Middle frontal gyrus (tissue), 1 donor: ENCODE results near the gene ALG12.

ENCODE experiments used
- DNase-seq: peaks from one replicate; pipeline ENCODE4 v3.0.0-alpha.2; 2015; ENCODE audit warnings: low spot score; ENCODE audit errors: extremely low spot score

Gene ALG12

GRCh38 chr22:49889071-49889470 is 29.2 kb downstream of the ALG12 start:
- no peak for DNase-seq

- DNase-seq: no peak
Observed at GRCh38 chr22:49887702-49888101, 30.5 kb downstream of the ALG12 start.

DNA sequence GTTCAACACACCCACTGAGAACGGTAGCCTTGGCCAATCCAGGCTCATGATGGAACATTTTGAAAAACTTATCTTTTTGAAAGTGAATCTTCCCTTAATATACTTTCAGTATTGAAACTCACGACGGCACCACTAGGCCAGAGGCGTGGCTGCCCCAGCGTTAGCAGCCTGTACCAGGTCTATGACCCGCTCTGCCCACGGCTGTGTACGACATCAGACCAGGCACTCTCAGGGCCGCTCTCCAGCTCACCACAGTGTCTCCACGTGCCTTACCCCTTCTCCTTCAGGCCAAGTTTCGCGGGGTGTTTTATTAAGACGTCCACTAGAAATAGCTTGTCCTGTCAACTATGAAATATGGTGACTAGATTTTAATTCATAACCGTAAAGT is 31.2 kb downstream of the ALG12 start:
- no peak for DNase-seq

DNA sequence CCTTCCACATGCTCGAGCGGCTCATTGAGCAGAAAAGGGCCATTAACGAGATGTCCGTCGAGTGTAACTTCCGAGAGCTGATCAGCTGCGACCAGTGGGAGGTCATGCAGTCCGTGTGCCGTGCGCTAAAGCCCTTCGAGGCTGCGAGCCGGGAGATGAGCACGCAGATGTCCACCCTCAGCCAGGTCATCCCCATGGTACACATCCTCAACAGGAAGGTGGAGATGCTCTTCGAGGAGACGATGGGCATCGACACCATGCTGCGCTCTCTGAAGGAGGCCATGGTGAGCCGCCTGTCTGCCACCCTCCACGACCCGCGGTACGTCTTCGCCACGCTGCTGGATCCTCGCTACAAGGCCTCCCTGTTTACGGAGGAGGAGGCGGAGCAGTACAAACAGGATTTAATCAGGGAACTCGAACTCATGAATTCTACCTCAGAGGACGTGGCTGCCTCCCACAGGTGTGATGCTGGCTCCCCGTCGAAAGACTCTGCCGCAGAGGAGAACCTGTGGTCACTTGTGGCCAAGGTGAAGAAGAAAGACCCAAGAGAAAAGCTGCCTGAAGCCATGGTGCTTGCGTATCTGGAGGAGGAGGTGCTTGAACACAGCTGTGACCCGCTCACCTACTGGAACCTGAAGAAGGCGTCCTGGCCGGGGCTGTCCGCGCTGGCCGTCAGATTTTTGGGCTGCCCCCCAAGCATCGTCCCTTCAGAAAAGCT is 31.7 kb downstream of the ALG12 start:
- no peak for DNase-seq

DNA sequence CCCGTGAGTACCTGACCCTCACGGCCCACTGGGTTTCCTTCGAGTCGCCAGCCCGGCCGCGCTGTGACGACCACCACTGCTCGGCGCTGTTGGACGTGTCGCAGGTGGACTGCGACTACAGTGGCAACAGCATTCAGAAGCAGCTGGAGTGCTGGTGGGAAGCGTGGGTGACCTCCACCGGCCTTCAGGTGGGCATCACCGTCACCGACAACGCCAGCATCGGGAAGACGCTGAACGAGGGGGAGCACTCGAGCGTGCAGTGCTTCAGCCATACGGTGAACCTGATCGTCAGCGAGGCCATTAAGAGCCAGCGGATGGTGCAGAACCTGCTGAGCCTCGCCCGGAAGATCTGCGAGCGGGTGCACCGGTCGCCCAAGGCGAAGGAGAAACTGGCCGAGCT is 32.4 kb downstream of the ALG12 start:
- no peak for DNase-seq

GRCh38 chr22:49885281-49885680 is 33.0 kb downstream of the ALG12 start:
- DNase-seq: no peak

DNA sequence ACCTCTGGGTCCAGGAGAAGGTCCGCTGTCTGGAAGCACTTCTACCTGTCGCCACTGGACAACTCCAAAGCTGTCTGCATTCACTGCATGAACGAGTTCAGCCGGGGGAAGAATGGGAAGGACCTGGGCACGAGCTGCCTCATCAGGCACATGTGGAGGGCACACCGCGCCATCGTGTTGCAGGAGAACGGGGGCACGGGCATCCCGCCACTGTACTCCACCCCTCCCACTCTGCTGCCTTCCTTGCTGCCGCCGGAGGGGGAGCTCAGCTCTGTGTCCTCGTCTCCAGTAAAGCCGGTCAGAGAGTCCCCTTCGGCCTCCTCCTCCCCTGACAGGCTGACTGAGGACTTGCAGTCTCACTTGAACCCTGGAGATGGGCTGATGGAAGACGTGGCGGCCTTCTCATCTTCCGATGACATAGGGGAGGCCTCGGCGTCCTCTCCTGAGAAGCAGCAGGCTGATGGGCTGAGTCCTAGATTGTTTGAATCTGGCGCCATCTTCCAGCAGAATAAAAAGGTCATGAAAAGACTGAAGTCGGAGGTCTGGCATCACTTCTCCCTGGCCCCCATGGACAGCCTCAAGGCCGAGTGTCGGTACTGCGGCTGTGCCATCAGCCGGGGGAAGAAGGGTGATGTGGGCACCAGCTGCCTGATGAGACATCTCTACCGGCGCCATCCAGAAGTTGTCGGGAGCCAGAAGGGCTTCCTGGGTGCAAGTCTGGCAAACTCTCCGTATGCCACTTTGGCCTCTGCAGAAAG is 33.6 kb downstream of the ALG12 start:
- no peak for DNase-seq

DNA sequence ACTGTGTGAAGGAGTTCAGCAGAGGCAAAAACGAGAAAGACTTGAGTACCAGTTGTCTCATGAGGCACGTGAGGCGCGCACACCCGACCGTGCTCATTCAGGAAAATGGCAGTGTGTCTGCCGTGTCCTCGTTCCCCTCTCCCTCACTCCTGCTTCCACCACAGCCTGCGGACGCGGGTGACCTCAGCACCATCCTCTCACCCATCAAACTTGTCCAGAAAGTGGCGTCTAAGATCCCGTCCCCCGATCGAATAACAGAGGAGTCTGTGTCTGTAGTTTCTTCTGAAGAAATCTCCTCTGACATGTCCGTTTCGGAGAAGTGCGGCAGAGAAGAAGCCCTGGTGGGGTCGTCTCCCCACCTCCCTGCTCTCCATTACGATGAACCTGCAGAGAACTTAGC is 34.2 kb downstream of the ALG12 start:
- DNase-seq: no peak

DNA sequence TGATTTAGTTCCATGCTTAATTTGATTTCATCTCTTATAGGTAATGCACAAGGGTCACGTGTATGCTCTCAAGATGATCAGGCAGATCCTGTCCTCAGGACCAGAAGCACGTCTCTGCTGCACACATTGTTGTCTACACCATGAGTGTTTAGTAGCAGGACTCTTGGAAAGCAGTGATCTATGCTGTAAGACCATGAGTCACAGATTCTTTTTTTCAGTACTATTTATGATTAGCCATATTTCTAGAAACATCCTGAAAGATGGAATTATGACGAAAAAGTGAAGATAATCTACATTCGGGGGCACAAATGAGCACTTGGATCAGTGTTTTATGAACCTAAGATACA is 35.0 kb downstream of the ALG12 start:
- DNase-seq: no peak

- no peak for DNase-seq
Observed at GRCh38 chr22:49882519-49883293, 35.5 kb downstream of the ALG12 start.

DNA sequence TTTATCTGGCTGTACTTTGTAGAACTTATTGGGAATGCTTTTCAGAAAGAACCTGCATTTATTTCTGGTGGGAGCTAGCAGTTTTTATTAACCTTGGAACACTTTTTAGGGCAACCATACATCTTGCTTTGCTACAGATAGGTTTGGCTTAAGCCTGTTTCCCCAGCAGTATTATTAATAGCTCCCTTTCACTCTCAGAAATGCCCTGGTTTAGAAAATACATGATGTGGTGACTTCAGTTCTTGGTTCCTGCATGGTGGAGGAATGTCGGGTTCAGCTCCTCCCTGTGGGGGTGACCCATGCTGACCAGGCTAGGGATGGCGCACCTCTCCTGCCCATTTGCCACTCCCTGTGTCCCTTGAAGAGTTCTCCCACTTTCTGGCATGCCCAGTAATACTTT is 36.4 kb downstream of the ALG12 start:
- DNase-seq: no peak

GRCh38 chr22:49880281-49880680 is 38.0 kb downstream of the ALG12 start:
- no peak for DNase-seq

GRCh38 chr22:49879871-49880270 is 38.4 kb downstream of the ALG12 start:
- no peak for DNase-seq

DNA sequence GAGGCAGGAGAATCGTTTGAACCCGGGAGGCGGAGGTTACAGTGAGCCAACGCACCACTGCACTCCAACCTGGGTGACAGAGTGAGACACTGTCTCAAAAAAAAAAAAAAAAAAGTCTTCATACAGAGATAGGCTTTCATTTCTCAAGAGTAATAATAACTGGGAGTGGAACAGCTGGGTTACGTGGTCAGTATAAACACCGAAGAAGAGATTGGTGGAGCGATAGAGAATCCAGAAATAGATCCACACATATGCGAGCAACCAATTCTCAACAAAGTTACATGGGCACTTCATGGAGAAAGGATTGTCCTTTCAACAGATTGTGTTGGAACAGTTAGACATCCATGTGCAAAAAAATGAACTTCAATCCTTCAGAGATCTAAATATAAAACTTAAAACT is 40.0 kb downstream of the ALG12 start:
- no peak for DNase-seq

GRCh38 chr22:49877642-49878041 is 40.6 kb downstream of the ALG12 start:
- no peak for DNase-seq

DNA sequence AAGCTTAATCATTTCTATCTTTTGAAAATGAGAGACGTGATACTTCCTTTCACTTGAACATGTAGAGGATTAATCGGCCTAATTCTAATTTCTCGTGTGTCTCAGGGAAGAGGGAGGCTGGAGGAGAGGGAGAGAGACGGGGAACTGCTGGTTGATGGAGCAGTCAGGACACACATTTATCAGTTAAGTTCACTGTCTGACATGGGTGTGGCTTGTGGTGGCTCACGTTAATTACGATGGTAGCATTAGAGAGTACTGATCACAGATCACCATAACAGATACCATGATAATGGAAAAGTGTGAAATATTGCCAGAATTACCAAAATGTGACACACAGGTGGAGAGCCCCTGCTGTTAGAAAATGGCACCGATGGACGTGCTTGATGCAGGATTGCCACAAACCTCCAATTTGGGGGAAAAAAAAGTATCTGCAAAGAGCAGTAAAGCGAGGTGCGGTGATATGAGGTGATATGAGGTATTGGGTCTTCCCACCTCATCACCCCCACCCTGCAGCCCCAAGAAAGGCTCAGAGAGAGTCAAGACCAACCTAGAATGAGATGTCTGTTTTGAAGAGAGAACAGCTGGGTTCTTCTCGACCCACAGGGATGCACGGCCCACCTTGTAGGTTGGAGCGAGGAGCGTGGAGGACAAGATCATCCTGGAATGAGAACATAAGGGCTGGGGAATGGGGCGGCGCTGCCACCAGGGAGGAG is 44.9 kb downstream of the ALG12 start:
- no peak for DNase-seq

GRCh38 chr22:49872347-49872746 is 45.9 kb downstream of the ALG12 start:
- DNase-seq: no peak

DNA sequence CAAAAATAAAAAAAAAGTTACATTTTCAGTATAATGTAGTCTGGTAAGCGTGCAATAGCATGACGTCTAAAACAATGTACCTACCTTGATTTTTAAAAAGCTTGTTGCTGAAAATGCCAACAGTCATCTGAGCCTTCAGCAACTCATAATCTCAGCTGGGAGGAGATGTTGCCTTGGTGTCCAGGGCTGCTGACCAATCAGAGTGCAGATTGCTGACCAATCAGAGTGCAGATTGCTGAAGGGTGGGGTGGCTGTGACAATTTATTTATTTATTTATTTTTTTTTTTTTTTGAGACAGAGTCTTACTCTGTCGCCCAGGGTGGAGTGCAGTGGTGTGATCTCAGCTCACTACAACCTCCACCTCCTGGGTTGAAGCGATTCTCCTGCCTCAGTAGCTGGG is 46.8 kb downstream of the ALG12 start:
- no peak for DNase-seq

- DNase-seq: no peak
Observed at GRCh38 chr22:49869845-49870712, 48.2 kb downstream of the ALG12 start.

- no peak for DNase-seq
Observed at GRCh38 chr22:49869086-49869830, 49.0 kb downstream of the ALG12 start.
